ENCODE results near the gene MCEE.
"Not testable (repeated sequence)": the region's sequence is repeated elsewhere in the genome, so short reads cannot be mapped to it uniquely, and the experiment has no call there.

MCEE gene

DNA sequence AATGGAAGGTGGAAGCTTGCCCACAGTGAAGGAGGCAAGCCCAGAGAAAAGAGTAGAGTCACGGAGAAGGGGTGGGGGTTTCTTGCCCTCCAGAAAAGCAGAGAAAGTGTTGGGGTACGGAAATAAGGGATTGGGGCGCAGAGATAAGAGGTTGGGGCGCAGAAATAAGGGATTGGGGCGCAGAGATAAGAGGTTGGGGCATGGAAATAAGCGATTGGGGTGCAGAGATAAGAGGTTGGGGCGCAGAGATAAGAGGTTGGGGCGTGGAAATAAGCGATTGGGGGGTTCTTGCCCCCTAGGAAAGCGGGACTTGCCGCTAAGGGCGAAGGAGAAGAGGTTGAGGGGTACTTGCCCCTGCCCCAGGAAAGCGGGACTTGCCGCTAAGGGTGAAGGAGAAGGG is 40.6 kb downstream of the MCEE start:
- H3K27me3 ChIP-seq (replicated peaks; ENCODE audit: control insufficient read depth, insufficient read depth, low read length); H3K4me3 ChIP-seq (replicated peaks; ENCODE audit: low read depth, low read length); H3K36me3 ChIP-seq (ENCODE audit: control insufficient read depth, insufficient read depth, low read length); DNase-seq (ENCODE audit: extremely low read depth, insufficient read length): not testable (repeated sequence)

DNA sequence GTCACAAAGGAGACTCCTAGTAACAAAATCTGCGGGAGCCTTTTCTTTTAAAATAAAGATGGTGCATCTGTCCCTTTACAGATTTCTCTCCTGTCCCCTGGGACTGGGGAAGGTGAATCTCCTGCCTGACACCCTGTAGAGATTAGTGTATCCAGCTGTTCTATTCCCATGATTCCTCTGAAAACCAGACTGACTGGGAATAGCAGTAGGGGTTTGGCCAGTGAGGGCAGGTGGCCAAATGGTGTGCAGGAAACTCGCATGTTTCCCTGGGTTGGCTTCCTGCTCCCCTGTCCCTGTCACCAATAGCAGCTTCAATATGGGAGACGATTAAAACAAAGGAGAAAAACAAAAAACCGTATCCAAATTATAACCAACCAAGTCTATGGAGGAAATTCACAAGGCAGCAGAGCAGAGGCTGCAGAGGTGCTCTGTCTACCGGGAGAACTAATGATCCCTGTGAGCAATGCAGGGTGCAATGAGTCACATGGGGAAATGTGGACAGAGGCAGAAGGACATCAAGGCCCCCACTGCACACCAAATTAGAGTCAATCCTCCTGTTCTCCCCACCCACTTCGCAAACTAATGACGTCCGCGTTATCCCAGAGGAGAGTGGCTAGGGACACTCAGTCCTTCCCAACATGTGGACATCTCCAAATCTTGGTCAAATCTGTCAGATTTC is 44.6 kb downstream of the MCEE start:
- DNase-seq (ENCODE audit: extremely low read depth, insufficient read length); H3K27me3 ChIP-seq (replicated peaks; ENCODE audit: control insufficient read depth, insufficient read depth, low read length); H3K36me3 ChIP-seq (ENCODE audit: control insufficient read depth, insufficient read depth, low read length); H3K4me3 ChIP-seq (replicated peaks; ENCODE audit: low read depth, low read length): not testable (repeated sequence)

DNA sequence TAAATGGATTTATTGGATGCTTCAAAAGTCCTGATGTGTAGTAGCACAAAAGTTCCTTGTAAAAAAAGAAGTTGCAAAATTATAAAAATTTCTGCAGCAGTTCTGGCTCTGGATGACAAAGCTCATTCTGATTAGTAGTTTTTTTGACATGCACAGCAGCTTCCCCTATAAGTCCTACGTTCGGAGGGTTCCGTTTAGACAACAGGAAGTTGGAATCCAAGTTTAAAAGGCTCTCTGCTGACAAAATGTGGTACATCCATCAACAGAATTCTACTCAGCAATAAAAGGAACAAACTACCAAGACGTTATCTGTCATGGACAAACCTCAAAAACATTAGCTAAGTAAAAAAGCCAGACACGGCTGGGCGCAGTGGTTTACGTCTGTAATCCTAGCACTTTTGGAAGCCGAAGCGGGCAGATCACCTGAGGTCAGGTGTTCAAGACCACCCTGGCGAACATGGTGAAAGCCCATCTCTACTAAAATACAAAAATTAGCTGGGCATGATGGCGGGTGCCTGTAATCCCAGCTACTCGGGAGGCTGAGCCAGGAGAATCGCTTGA is 46.2 kb downstream of the MCEE start:
- DNase-seq (ENCODE audit: extremely low read depth, insufficient read length); H3K4me3 ChIP-seq (replicated peaks; ENCODE audit: low read depth, low read length); H3K36me3 ChIP-seq (ENCODE audit: control insufficient read depth, insufficient read depth, low read length); H3K27me3 ChIP-seq (replicated peaks; ENCODE audit: control insufficient read depth, insufficient read depth, low read length): not testable (repeated sequence)

DNA sequence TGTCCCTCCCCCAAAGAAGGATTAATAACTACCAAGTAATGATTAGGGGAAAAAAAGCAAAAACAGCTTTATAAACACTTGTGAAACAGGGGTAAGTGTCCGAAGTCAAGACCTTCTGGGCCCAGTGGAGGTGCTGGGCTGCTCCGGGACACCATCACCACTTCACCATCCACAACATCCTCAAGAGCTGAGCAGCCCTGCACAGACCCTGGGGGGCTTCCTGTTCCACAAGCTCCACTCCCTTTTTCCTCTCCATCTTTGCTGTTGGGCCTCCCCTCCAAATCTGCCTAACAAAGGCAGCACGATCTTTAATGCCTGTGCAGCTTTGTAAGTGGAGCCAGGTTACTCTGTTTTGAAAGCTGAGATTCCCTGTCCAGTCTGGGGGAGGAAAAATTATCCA is 46.7 kb downstream of the MCEE start:
- DNase-seq (ENCODE audit: extremely low read depth, insufficient read length); H3K36me3 ChIP-seq (ENCODE audit: control insufficient read depth, insufficient read depth, low read length); H3K27me3 ChIP-seq (replicated peaks; ENCODE audit: control insufficient read depth, insufficient read depth, low read length); H3K4me3 ChIP-seq (replicated peaks; ENCODE audit: low read depth, low read length): not testable (repeated sequence)

DNA sequence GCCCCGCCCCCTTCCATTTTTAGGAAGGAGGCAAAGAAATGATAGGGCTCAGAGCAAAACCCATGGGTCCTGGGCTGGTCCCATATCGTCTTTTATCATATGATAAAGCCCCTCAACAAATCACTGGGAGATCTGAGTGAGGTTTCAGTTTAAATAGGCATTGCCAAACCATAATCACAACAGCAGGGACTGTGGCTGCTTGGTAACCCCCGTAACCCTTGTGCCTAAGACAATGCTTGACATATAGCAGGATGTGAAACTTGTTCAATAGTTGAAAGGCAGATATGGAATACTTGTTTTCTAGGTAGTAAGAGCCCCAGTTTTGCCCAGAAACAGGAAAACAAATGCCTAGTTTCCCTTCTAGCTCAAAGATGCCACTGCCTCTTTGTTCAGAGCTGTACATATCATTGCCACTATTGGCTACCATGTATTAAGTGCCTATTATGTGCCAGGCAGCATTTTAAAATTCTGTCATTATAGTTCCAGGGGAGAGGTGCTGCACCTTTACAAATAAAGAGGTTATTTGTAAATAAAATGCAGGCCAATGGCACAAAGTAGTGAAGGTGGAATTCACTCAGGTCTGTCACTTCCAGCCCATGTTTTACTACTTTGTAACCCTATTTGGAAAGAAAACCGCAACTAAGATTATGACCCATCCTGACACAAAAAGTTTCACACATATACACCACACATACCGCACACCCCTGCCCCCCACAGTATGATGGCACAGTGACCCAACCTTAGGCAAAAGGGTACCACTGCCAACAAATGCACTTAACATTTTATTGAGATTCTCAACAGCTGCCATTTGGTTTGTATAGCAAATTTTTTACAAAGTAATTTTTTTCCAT is 47.4 kb downstream of the MCEE start:
- no peak for DNase-seq (ENCODE audit: extremely low read depth, insufficient read length)
- H3K27me3 ChIP-seq (replicated peaks; ENCODE audit: control insufficient read depth, insufficient read depth, low read length), result no peaks in the 10 kb centered on the region
- peaks cover 6% of the 10 kb centered on the region for H3K36me3 ChIP-seq (ENCODE audit: control insufficient read depth, insufficient read depth, low read length)
- TF ChIP-seq, protein P1, sequence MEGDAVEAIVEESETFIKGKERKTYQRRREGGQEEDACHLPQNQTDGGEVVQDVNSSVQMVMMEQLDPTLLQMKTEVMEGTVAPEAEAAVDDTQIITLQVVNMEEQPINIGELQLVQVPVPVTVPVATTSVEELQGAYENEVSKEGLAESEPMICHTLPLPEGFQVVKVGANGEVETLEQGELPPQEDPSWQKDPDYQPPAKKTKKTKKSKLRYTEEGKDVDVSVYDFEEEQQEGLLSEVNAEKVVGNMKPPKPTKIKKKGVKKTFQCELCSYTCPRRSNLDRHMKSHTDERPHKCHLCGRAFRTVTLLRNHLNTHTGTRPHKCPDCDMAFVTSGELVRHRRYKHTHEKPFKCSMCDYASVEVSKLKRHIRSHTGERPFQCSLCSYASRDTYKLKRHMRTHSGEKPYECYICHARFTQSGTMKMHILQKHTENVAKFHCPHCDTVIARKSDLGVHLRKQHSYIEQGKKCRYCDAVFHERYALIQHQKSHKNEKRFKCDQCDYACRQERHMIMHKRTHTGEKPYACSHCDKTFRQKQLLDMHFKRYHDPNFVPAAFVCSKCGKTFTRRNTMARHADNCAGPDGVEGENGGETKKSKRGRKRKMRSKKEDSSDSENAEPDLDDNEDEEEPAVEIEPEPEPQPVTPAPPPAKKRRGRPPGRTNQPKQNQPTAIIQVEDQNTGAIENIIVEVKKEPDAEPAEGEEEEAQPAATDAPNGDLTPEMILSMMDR (IDR thresholded peaks at IDR 0.05; ENCODE audit: insufficient read depth, low read length, poor library complexity, severe bottlenecking), result no peak
- H3K4me3 ChIP-seq (replicated peaks; ENCODE audit: low read depth, low read length), result no peak overlapping the region

DNA sequence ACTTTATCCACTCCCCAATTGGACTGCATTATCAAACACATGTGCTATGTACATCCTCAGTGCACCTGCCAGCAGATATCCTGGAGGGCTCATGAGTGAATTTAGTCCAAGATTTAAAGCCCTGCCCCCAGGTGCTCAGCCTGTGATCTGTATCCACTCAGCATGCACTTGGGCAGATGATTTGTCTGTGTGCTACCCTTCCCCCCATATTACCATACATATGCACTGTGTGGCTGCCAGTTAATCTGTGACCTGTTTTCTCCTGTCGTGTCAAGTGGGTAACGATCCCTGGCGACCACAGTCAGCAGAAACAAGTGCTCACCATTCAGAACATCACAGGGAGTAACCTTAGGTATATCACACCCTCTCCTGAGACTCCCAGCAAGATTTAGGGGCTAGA is 51.4 kb downstream of the MCEE start:
- H3K36me3 ChIP-seq (ENCODE audit: control insufficient read depth, insufficient read depth, low read length), result peaks cover 30% of the 10 kb centered on the region
- no peak overlapping the region for H3K4me3 ChIP-seq (replicated peaks; ENCODE audit: low read depth, low read length)
- TF ChIP-seq, protein P1 (IDR thresholded peaks at IDR 0.05; ENCODE audit: insufficient read depth, low read length, poor library complexity, severe bottlenecking), result no peak
- no peak for DNase-seq (ENCODE audit: extremely low read depth, insufficient read length)
- no peaks in the 10 kb centered on the region for H3K27me3 ChIP-seq (replicated peaks; ENCODE audit: control insufficient read depth, insufficient read depth, low read length)

DNA sequence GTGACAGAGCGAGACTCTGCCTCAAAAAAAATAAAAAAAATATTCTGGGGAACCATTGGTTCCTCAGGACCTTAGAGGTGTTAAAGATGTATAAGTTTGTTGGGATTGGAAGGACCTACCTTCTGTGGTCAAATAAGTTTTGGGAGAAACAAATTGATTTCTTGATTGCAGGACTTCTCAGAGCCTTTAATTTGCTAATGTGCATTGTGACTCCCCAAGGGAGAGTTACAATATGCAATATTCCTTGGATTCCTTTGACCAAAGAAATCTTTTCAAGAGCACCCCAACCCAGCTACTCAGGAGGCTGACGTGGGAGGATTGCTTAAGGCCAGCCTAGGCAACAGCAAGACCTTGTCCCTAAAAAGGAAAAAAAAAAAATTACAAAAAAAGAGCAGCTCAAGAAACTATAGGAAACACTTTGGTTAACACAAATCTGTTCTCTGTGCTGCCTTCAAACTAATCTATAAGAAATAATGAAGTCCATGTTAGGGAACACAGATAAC is 55.1 kb downstream of the MCEE start:
- Histone ChIP-seq H3K4me3 (replicated peaks; ENCODE audit: low read depth, low read length) (no peak overlapping the region), H3K27me3 (replicated peaks; ENCODE audit: control insufficient read depth, insufficient read depth, low read length) (no peaks in the 10 kb centered on the region), H3K36me3 (ENCODE audit: control insufficient read depth, insufficient read depth, low read length) (peaks cover 41% of the 10 kb centered on the region)
- TF ChIP-seq, protein P1 (IDR thresholded peaks at IDR 0.05; ENCODE audit: insufficient read depth, low read length, poor library complexity, severe bottlenecking), result no peak
- no peak for DNase-seq (ENCODE audit: extremely low read depth, insufficient read length)

All from GM06990 (cell line).